ENCODE results near the gene FAM13A. TPM values are rescaled to one million over a fixed set of nuclear protein-coding genes. Genes with fewer than 3 reads are reported as not detected.

The FAM13A gene
- total RNA-seq (9.4 and 10.5 TPM in 2 replicates), polyA plus RNA-seq (2.1 and 3.3 TPM in 2 replicates), polyA minus RNA-seq (13.5 and 17.1 TPM in 2 replicates), Bru-seq, nascent RNA (percentile 68 among the genes with signal in this experiment), BruChase-seq, experiment 1, labeled RNA remaining after a 6-hour chase (percentile 42 among the genes with signal in this experiment), BruChase-seq, experiment 2, labeled RNA remaining after a 2-hour chase (percentile 49 among the genes with signal in this experiment)
- polyA plus RNA-seq (2011; cell fraction: cytosol; rRNA removed): 3.2 TPM in 2 replicates
- polyA plus RNA-seq (2011; cell fraction: nucleus; rRNA removed): 16.1 and 16.9 TPM in 2 replicates
- polyA plus RNA-seq (2012): 4.1 and 5.0 TPM in 2 replicates
- 6.8 TPM for polyA minus RNA-seq (2011; cell fraction: cytosol; rRNA and poly(A)+ RNA removed)
- polyA minus RNA-seq (2011; cell fraction: nucleus; rRNA and poly(A)+ RNA removed): 45.1 and 54.6 TPM in 2 replicates
- long read RNA-seq, partial matches to known transcripts: 4 of 13 reads
- long read RNA-seq, other reads (novel, unspliced or antisense): 6 of 13 reads

GRCh38 chr4:89056953-89057398 lies at the start of gene FAM13A:
FAM13A (minus strand) TSS chr4:89057185; CDS start chr4:89056964, 221 bp downstream.
- intact Hi-C loops (cut with micrococcal nuclease): loop anchor here (2.0 kb wide), 1 partner anchor 54 kb away; the partner anchor contains the start of gene TIGD2
- H3K4me2 ChIP-seq (ENCODE audit: insufficient read depth, low read length): peak within 1 kb of the TSS; percentile 100
- BruUV-seq (replicated peaks): no TSS peak
- dilution Hi-C loops (cut with MboI; ENCODE audit: extremely low pct_ligation_motif_present, low sequenced_read_pairs): no loop called here
- H2AFZ ChIP-seq (ENCODE audit: low read depth, low read length): peak within 1 kb of the TSS; percentile 99
- H3K9ac ChIP-seq (replicated peaks; ENCODE audit: extremely low read depth, insufficient read depth, low read length): peak within 1 kb of the TSS; percentile 86
- FAIRE-seq (peak; percentile 85), DNase-seq (ENCODE audit: low read depth, low spot score) (peak; percentile 92)
- H3K79me2 ChIP-seq (ENCODE audit: control insufficient read depth, insufficient read depth, low read length): peaks cover 22% of the 10 kb centered on the region
- TF ChIP-seq POLR2AphosphoS5 (IDR thresholded peaks at IDR 0.05; ENCODE audit: insufficient read depth, low read depth, low read length) (peak; percentile 31), FOS (IDR thresholded peaks at IDR 0.05; ENCODE audit: borderline replicate concordance, insufficient read depth, low read length) (no peak), MAX (IDR thresholded peaks at IDR 0.05; ENCODE audit: insufficient read depth, insufficient read length) (peak; percentile 76), POLR2A (IDR thresholded peaks at IDR 0.05; ENCODE audit: low read depth, low read length) (peak; percentile 70)
- H4K20me1 ChIP-seq (replicated peaks; ENCODE audit: control insufficient read depth, extremely low read depth, insufficient read depth, low read length): no peaks in the 10 kb centered on the region
- H3K4me3 ChIP-seq (replicated peaks in 1 of 3; ENCODE audit: insufficient read depth in 1 of 3, low read depth in 1 of 3, low read length in 3 of 3): peak within 1 kb of the TSS; percentile 31 to 90 (median 85)
- no peaks in the 10 kb centered on the region for H3K9me1 ChIP-seq (replicated peaks; ENCODE audit: control insufficient read depth, extremely low read depth, insufficient read depth, low read length)
- no peaks in the 10 kb centered on the region for H3K36me3 ChIP-seq (ENCODE audit: control insufficient read depth in 2 of 2, extremely low read depth in 1 of 2, insufficient read depth in 2 of 2, low read length in 2 of 2)
- ChIA-PET CTCF (interaction anchor here (0.7 to 1.5 kb wide), 5 partner anchors 9 to 518 kb away, joined by 3 to 4 read pairs (median 3); no protein-coding TSS in a partner anchor), POLR2A (no interaction called here)
- H3K4me1 ChIP-seq (ENCODE audit: control insufficient read depth, extremely low read depth, insufficient read depth, low read length): peaks cover 25% of the 10 kb centered on the region
- no peaks in the 10 kb centered on the region for H3K27me3 ChIP-seq (ENCODE audit: control insufficient read depth in 2 of 2, insufficient read depth in 2 of 2, low read length in 2 of 2)
- peak within 1 kb of the TSS; percentile 66 for H3K27ac ChIP-seq (ENCODE audit: insufficient read depth, low read depth, low read length)
- no peaks in the 10 kb centered on the region for H3K9me3 ChIP-seq (replicated peaks; ENCODE audit: control insufficient read depth, insufficient read depth, low read length)

- Histone ChIP-seq H3K4me1 (ENCODE audit: control insufficient read depth, extremely low read depth, insufficient read depth, low read length) (peaks cover 5% of the 10 kb centered on the region), H3K79me2 (ENCODE audit: control insufficient read depth, insufficient read depth, low read length) (no peaks in the 10 kb centered on the region), H3K9ac (replicated peaks; ENCODE audit: extremely low read depth, insufficient read depth, low read length) (no peak overlapping the region), H3K9me1 (replicated peaks; ENCODE audit: control insufficient read depth, extremely low read depth, insufficient read depth, low read length) (no peaks in the 10 kb centered on the region), H4K20me1 (replicated peaks; ENCODE audit: control insufficient read depth, extremely low read depth, insufficient read depth, low read length) (no peaks in the 10 kb centered on the region), H3K36me3 (ENCODE audit: control insufficient read depth in 2 of 2, extremely low read depth in 1 of 2, insufficient read depth in 2 of 2, low read length in 2 of 2) (no peaks in the 10 kb centered on the region), H3K4me2 (ENCODE audit: insufficient read depth, low read length) (no peak overlapping the region), H3K27me3 (ENCODE audit: control insufficient read depth in 2 of 2, insufficient read depth in 2 of 2, low read length in 2 of 2) (peaks cover 18 to 21% of the 10 kb centered on the region in 2 experiments), H3K4me3 (replicated peaks in 1 of 3; ENCODE audit: insufficient read depth in 1 of 3, low read depth in 1 of 3, low read length in 3 of 3) (no peak overlapping the region), H3K9me3 (replicated peaks; ENCODE audit: control insufficient read depth, insufficient read depth, low read length) (no peaks in the 10 kb centered on the region), H2AFZ (ENCODE audit: low read depth, low read length) (no peak overlapping the region), H3K27ac (ENCODE audit: insufficient read depth, low read depth, low read length) (no peak overlapping the region)
- FAIRE-seq (no peak), DNase-seq (ENCODE audit: low read depth, low spot score) (no peak)
- ChIA-PET POLR2A (no interaction called here), CTCF (no interaction called here)
- dilution Hi-C loops (cut with MboI; ENCODE audit: extremely low pct_ligation_motif_present, low sequenced_read_pairs) (no loop called here), intact Hi-C loops (cut with micrococcal nuclease) (no loop called here)
- no TSS peak for BruUV-seq (replicated peaks)
- no peak for TF ChIP-seq EZH2 (IDR thresholded peaks at IDR 0.05; ENCODE audit: borderline replicate concordance, low read depth, low read length, severe bottlenecking)
- TF ChIP-seq CTCF (IDR thresholded peaks at IDR 0.05; ENCODE audit: extremely low read depth in 1 of 2, insufficient read depth in 1 of 2, low read depth in 1 of 2, low read length in 2 of 2): no peak
- no peak for TF ChIP-seq POLR2A (IDR thresholded peaks at IDR 0.05; ENCODE audit: low read depth, low read length)
- TF ChIP-seq POLR2AphosphoS5 (IDR thresholded peaks at IDR 0.05; ENCODE audit: insufficient read depth, low read depth, low read length): no peak
- no peak for TF ChIP-seq FOS (IDR thresholded peaks at IDR 0.05; ENCODE audit: borderline replicate concordance, insufficient read depth, low read length)
- TF ChIP-seq MAX (IDR thresholded peaks at IDR 0.05; ENCODE audit: insufficient read depth, insufficient read length): no peak
- no peak for TF ChIP-seq JUN (IDR thresholded peaks at IDR 0.05; ENCODE audit: borderline replicate concordance, insufficient read depth, insufficient read length, low read depth)
- no peak for TF ChIP-seq GATA2 (IDR thresholded peaks at IDR 0.05; ENCODE audit: insufficient read depth, insufficient read length, low read depth, low read length)
- TF ChIP-seq MYC (IDR thresholded peaks at IDR 0.05; ENCODE audit: low read depth, low read length): no peak
Measured at GRCh38 chr4:89105726-89106125, 48.7 kb upstream of the FAM13A start.
